Fibroblast of skin of right biceps (primary cell): ENCODE results near the gene NUDT3.
"Not testable (repeated sequence)": the region's sequence is repeated elsewhere in the genome, so short reads cannot be mapped to it uniquely, and the experiment has no call there.

Experiments
- DNase-seq: peaks from one replicate; pipeline ENCODE4 v3.0.0-alpha.2; 2013

NUDT3 gene

DNA sequence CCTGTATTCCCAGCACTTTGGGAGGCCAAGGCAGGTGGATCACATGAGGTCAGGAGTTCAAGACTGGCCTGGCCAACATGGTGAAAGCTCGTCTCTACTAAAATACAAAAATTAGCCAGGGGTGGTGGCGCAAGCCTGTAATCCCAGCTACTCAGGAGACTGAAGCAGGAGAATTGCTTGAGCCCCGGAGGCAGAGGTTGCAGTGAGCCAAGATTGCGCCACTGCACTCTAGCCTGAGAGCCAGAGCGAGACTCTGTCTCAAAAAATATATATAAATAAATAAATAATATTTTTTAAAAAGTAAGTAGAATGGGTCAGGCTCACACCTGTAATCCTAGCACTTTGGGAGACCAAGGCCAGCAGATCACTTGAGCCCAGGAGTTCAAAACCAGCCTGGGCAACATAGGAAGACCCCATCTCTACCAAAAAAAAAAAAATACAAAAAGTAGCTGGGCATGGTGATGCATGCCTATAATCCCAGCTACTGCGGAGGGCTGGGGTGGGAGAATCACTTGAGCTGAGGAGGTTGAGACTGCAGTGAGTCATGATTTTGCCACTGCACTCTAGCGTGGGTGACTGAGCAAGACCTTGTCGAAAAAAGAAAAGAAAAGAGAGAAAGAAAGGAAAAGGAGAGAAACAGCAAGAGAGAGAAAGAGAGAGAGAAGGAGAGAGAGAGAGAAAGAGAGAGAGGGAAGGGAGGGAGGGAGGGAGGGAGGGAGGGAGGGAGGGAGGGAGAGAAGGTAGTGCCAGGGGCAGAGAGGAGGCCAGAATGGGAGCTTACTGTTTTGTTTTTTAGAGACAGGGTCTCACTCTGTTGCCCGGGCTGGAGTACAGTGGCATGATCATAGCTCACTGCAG is 26.5 kb downstream of the NUDT3 start:
- peak; percentile 73 for DNase-seq

DNA sequence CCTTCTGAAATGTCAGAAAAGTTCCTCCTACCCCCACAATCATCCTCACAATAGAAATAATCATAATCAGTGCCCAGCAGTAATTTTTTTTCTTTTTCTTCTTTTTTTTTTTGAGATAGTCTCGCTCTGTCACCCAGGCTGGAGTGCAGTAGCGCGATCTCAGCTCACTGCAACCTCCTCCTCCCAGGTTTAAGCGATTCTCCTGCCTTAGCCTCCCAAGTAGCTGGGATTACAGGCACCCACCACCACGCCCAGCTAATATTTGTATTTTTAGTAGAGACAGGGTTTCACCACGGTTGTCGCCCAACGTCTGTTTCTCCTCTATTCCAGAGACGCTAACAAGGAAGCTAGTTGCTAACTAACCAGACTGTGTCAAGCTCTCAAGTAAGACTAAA is 28.8 kb downstream of the NUDT3 start:
- not testable (repeated sequence) for DNase-seq

DNA sequence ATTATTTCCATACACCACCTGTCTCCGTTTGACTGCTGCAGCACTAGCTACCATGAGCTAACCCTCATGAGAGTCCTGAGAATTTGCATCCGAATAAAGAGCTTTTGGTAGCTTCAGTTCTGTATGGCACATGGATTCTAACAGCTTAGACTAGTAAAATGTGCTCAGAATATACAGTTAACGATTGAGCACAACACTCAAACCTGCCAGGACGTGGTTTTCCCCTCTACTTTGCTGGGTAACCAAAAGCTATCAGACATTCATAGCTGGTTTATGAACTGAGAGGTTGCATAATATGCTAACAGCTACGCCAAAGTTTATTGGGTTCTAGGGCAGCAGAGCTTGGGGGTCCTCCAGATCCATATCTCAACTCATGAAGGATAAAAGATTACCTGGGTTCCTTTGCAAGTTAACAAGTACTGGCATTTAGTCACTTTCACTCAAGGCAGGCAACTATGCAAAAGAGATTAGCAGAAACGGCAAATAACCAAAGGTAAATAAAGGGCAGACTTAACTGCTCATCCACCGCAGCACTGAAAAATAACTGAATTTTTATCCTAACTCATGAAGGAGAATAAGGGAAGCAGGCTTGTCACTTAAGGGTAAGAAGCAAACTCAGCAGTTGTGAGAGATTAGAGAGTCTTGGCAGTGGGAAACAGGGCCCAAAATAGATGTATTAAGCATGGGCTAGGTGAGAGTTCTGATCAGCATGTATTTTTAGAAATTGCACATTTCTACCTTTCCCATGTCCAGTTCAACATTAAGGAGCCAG is 29.4 kb downstream of the NUDT3 start:
- no peak for DNase-seq

DNA sequence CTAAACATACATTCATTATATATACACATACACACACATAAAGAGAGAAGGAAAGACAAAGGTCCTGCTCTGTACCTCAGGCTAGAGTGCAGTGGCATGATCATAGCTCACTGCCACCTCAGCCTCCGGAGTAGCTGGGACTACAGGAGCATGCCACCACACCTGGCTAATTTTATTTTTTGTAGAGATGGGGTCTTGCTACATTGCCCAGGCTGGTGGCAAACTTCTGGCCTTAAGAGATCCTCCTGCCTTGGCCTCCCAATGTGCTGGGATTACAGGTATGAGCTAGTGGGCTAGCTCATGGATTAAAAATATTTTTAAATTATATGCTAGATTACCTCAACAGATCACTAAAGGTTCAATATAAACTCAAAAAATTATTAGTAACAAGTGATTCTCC is 30.3 kb downstream of the NUDT3 start:
- DNase-seq, result no peak

DNA sequence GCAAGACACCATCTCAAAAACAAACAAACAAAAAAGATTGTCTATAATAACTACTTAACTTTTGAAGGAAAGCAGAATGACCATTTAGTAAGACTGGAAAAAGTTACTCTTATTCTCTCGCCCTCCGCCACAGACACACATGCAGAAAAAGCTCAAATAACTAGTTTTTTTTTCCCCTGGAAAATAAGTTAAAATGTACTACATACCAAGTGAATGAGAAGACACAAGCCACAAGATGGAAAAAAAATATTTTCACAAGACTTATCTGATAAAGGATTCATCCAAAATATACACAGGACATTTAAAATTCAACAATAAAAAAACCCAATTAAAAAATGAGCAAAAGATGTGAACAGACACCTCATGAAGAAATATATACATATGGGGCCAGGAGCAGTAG is 31.9 kb downstream of the NUDT3 start:
- peak; percentile 80 for DNase-seq

DNA sequence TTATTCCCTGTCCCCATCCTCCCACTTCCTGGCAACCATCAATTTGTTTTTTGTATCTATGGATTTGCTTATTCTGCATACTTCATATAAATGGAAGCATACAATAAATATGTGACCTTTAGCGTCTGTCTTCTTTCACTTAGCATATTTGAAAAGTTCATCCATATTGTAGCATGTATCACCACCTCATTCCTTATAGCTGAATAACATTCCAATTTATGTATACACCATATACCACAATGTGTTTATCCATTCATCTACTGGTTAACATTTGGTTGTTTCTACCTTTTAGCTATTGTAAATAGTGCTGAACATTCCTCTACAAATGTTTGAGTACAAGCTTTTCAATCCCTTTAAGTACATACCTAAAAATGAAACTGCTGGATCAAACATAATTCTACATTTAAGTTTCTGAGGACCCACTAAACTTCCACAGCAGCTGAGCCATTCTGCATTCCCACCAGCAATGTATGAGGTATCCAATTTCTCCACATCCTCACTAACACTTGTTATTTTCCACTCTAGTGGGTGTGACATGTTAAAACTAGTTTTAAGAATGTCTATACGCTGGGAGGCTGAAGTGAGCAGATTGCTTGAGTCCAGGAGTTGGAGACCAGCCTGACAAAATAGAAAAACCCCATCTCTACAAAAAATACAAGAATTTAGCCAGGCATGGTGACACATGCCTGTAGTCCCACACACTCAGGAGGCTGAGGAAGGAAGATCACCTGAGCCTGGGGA is 32.9 kb downstream of the NUDT3 start:
- DNase-seq, result peak; percentile 44

DNA sequence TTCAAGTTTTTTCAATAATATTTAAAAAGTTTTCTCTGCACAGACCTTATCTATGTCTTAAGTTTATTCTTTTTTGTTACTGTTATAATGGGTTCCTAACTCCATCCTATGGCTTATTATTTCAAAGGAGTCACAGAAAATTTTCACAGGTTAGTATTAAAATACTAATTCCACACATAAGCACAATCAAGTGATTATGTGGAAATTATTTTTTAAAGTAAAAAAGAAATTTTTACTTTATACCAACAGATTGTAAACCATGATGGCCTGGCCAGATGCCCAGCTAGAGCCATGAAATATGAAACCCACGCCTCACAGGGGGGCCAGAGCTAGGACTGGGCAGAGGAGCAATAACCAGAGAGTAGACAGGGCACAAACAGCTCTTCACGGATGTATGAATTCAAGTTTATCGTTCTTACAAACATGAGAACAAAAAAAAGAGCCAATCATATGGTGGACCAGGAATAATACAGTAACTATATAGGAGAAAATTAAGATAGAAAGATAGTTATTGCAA is 34.0 kb downstream of the NUDT3 start:
- DNase-seq, result peak; percentile 60

DNA sequence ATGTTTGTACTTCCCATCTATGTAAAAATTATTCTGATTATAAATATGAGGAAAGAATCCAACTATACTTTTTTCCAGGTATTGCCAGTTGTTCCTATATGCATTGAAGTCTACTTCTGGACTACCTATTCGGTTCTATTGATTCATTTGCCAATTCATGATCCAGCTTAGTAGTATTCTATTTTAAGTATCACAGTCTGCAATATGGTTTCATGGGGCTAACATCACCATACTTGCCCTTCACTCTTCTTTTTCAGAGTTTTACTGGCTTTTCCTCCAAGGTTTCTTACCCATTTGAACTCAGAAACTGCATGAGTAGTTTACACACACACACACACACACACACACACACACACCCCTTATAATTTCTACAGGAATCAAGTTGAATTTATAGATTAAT is 34.5 kb downstream of the NUDT3 start:
- DNase-seq, result no peak

DNA sequence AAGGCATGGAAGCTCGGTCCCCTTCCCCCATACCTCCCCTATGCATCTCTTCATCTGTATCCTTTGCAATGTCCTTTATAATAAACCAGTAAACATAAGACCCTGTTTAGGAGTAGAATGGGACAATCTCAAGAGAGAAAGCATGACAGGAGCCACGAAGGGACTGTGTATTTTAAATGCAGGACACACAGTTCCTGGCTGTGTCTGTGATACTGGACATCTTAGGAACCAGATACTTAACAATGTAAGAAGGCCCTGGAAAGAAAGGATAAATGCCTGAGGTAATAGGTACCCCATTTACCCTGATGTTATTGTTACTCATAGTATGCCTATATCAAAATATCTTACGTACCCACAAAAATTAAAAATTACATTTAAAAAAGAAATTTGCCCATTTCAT is 36.6 kb downstream of the NUDT3 start:
- no peak for DNase-seq

DNA sequence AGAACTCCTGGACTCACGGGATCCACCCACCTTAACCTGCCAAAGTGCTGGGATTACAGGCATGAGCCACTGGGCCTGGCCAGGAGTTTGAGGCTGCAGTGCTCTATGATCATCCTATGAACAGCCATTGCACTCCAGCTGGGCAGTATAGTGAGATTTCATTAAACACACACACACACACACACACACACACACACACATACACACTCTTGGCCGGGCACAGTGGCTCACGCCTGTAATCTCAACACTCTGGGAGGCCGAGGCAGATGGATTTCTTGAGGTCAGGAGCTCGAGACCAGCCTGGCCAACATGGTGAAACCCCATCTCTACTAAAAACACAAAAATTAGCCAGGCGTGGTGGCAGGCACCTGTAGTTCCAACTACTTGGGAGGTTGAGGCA is 38.2 kb downstream of the NUDT3 start:
- DNase-seq, result not testable (repeated sequence)

DNA sequence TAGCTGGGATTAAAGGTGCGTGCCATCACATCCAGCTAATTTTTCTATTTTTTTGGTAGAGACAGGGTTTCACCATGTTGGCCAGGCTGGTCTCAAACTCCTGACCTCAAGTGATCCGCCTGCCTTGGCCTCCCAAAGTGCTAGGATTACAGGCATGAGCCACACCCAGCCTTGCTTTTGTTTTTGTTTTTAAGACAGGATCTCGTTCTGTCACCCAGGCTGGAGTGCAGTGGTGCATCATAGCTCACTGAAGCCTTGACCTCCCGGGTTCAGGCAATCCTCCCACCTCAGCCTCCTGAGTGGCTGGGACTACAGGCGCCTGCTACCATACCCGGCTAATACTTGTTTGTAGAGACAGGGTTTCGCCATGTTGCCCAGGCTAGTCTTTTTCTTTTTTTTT is 38.9 kb downstream of the NUDT3 start:
- DNase-seq, result not testable (repeated sequence)

DNA sequence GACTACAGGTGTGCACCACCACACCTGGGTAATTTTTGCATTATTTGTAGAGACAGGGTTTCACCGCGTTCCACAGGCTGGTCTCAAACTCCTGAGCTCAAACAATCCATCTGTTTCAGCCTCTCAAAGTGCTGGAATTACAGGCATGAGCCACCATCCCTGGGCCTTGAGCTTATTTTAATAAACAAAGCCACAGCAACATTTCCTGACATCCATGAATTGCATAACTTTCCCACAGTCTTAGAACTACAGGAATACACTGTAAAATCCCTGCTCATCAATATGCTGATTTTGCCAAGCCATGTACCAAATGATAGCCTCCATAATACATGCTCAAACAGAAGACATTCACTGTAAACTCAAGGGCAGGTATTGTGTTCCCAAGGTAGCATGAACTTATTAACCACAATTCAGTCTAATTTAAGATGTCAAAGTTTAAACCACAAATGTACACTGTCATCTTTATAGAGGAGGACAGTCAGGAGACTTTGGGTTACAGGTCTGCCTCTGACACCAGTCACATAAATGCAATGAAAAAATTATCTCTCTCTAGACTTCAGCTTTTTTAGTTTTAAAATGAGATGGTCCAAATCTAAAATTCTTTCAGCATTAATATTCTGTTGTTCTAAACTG is 40.0 kb downstream of the NUDT3 start:
- peak; percentile 26 for DNase-seq

DNA sequence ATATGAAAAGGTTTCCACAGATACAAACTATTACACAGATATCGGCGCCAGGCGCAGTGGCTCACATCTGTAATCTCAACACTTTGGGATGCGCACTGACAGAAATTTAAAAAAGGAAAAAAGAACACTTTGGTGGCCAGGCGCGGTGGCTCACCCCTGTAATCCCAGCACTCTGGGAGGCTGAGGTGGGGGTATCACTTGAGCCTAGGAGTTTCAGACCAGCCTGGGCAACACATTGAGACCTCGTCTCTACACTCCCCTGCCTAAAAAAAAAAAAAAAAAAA is 41.6 kb downstream of the NUDT3 start:
- no peak for DNase-seq

DNA sequence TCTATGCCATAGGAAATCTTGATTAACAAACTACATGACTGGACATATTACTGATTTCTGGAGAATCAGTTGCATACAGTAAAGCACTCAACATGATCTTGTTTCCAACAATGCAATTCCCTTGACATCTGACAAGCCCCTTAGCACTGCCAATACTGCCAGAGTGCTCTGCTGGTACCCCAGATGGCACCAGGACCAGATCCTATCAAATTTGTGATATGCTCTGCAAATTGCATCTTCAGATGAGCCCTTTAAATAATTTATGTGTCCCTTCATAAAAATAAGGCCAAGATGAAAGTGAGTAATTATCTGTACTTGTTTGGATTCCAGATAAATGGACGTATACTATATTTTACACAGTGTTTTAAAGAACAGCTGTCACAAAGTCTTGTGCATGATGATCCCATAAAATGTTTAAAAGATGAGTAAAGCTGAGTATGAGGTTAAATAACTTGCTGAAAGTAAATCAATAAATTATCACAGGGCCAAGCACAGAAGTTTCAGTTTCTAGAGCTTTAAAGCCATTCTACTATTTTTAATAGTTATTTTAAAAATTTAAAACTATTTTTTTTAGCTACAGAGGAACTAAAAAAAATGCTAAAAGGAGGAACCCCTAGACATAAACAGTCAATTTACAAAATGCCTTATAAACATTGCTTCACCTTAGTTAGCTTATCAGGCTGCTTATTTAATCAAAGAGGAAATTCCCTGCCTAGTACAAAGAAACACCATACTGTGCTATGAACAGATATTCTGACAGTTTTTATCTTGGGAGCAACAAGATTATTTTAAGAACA is 42.1 kb downstream of the NUDT3 start:
- DNase-seq, result no peak

DNA sequence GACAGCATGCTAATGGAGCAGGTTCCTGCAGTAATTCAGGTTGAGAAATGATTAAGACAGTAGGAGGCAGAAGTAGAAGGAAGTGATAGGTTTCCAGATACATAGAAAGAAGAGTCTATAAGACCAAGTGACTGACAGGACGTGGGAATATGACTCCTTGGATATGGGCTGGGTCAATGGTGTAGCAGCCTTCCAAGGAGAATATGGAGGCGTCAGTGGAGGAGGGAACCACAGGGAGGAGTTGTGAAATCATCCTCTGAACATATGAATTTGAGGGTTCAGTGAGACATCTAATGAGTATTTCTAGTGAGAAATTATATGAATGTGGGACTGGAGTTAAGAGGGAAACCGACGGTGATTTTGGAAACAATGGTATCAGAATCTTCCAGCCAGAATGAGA is 43.3 kb downstream of the NUDT3 start:
- DNase-seq, result peak; percentile 19

DNA sequence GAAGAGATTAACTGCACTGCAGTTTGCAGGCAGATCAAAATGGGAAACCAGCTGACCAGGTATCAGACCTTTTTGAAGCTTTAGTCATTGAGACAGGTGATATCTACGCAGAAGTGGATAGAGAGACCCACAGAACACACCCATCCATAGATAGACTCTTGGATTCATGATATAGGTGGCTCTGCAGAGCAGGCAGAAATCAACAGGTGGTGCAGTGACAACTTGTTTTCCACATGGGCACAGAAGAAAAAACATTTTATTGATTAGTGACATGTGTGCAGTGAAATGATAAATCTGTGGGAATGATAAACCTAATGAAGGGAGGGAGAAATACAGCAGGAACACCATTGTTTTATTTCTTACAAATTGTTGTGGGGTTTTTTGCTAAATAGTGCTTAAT is 45.2 kb downstream of the NUDT3 start:
- no peak for DNase-seq

DNA sequence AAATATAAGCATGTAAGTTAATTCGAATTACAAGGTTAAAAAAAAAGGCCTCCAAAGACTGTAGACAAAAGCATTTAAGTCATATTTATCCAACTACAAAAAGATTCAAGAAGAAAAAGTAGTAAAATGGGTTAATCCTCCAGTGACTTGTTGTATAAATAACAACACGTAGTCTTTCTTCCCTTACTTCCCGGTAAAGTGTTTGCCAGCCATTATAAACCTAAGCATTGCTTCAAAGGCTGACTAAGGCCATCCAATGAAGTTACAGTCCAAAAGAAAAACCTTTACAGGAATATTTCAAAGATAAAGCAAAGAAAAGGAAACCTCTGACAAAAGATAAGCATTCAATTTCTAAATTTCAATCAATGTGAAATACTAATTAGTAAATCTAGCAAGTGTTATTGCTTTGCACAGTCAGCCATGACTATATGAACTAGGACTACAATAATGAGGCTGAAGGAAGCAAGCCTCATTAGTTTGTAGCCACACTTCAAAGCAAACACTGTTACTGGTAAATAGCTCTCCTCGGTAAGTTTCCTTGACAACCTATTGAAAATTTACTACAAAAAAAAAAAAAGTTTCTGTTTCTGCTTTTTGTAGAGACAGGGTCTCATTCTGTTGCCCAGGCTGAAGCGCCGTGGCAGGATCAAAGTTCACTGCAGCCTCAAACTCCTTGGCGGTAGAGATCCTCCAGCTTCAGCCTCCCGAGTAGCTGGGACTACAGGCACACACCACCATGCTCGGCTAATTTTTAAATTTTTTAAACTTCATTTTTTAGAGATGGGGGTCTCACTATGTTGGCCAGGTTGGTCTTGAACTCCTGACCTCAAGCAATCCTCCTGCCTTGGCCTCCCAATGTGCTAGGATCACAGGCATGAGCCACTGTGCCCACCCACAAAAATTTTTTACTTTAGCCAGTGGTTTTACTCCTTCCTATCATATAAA is 46.0 kb downstream of the NUDT3 start:
- no peak for DNase-seq

DNA sequence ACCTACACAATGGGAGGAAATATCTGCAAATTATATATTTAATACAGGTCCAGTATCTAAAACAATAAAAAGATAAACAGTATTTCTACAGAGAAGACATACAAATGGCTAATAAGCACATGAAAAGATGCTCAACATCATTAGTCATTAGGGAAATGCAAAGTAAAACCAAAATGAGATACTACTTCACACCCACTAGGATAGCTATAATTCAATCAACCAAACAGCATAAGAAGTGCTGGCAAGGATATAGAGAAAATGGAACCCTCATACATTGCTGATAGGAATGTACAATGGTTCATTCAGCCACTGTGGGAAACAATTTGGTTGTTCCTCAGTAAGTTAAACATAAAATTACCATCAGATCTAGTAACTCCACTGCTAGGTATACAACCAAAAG is 48.7 kb downstream of the NUDT3 start:
- DNase-seq, result no peak

DNA sequence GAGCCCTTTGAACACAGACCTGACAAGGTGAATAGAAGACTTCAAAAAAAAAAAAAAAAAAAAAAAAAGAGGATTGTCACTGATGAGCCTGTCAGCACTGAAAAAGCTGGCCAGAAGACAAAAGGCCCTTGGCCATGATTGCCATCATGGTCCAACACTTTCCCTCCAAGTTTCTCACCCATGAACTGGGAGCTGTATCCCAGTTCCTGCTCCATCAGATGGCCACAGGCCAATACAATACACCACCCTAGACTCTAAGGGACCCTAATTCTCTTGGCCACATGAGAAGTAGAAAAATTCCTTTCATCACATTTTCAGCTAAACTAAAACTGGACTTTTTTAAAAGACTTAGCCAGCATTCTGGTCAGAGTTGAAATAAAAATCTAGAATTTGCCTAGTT is 50.2 kb downstream of the NUDT3 start:
- DNase-seq, result no peak

DNA sequence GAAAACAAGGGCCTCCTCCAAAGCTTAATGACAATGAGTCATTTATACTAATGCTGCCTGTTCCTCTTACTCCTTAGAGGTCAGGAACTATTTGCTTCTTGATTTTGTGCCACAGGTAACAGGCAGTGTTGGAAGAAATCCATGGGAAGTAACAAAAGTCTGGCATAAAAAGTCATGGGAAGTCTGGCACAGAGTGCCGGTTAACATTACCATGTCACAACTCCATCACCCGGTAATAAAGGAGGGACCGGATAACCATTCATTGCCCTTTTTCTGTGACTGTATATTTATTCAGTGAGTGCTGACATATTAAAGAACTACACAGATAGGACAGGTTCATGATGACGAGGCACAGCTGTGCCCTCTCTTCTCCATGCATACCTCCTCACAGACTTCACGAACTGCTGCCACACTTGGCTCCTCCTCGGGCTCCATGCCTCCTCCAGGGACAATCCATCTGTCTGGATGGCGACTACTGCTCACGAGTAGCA is 50.9 kb downstream of the NUDT3 start:
- peak; percentile 34 for DNase-seq
